HEK293T (cell line): ENCODE results near the gene CYP11A1.
"Not testable (repeated sequence)": the region's sequence is repeated elsewhere in the genome, so short reads cannot be mapped to it uniquely, and the experiment has no call there.

Experiments
- HDGF ChIP-seq: fragments of 450-650 bp; IDR thresholded peaks from 2 replicates; pipeline ENCODE4 v1.6.1; 2017; ENCODE audit warnings: antibody characterized with exemption, borderline replicate concordance
- SP1 ChIP-seq: fragments of 450-650 bp; IDR thresholded peaks from 2 replicates; pipeline ENCODE4 v1.6.1; 2017

DNA sequence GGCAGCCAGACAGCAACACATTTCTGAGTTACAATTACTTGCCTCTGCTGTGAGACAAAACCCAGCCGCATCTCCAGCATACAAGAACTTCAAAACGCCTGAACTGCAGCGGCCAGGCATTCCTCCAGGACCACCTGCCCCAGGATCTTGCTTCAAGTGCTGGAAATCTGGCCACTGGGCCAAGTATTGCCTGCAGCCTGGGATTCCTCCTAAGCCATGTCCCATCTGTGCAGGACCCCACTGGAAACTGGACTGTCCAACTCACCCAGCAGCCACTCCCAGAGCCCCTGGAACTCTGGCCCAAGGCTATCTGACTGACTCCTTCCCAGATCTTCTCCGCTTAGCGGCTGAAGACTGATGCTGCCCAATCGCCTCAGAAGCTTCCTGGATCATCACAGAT lies 11.4 kb downstream of the CYP11A1 start:
- TF ChIP-seq HDGF, SP1: not testable (repeated sequence)
